Raji (cell line): ENCODE measurements around the gene ARMC3.

Experiments
- POLR2A ChIP-seq: IDR thresholded peaks from 2 replicates; pipeline ENCODE4 v1.6.1; 2011; ENCODE audit warnings: low read depth, low read length, control low read depth; ENCODE audit not compliant: insufficient read depth

The ARMC3 gene

DNA sequence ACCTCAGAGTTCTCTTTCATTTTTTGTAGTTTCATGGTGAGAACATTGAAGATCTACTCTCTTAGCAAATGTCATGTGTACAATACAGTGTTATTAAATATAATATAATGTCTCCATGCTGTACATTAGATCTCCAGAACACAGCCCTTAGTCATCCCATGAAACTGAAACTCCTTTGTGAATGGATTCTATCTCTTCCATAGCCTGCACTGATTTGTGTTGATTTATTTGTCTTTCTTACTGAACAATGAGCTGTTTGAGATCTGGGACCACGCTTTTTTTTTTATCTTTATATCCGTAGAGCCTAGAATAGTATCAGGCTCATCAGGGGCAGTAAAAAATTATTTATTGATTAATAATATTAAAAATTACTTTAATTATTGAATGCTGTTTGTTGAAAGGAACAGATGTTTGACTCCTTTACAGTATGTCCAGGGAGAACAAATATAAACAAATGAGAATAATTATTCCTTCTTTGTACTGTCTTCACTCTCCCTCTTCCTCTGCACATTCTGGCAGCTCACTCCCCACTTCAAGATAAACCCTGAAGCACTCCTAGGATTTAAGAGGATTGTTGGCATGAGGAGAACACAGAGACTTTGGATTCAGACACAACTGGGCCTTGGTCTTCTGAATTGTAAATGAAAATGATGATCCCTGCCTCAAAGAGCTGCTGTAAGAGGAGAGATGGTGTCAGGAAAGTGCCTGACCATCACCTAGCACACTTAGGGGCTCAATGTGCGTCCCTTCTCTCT is 85.9 kb downstream of the ARMC3 start:
- TF ChIP-seq POLR2A = no peak

DNA sequence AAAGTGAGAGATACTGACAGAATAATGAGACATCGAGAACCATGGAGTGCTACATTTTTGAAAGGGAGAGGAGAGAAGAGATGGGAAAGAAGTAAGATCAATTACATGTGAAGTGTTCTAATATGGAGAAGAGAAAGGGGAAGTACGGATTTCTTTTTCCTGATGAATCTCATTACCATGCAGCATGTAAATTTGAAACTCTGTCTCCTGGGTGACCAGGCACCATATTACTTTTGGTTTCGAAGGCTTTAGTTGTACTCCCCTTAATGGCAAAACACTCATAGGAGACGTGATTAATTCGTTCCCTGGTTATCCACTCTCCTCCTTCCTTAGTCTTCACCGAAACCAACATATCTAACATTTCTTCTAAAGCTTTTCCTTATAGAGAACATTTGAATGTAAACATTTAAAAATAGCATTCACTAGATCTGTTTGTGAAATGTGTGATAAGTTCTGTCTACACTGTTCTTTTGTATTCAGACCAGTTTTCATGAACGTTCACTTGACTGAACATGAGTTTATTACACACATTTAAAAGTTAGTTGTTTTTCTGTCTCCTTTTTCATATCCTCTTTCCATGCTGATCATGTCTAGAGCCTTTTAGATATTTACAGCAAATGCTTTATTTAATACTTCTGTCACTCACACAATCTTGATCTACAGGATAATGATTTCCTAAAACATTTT is 87.3 kb downstream of the ARMC3 start:
- no peak for TF ChIP-seq POLR2A

DNA sequence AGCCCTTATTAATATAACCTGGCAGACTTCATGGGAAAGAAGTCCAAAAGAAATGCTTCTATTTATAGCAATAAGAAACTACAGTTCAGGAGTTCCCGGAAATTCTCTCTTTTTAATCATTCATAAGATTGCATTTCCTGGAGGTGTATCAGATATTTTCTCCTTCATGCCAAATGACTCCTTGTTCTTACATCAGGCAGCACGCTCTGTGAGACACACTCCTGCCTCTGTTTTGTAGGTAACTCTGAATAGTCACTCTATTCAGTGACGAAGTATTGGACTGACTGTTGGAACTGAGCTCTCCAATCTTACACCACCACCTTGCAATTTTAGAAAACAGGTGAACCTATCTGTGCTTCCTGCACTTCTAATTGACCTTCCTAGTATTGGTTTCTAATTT is 88.8 kb downstream of the ARMC3 start:
- TF ChIP-seq POLR2A = no peak

DNA sequence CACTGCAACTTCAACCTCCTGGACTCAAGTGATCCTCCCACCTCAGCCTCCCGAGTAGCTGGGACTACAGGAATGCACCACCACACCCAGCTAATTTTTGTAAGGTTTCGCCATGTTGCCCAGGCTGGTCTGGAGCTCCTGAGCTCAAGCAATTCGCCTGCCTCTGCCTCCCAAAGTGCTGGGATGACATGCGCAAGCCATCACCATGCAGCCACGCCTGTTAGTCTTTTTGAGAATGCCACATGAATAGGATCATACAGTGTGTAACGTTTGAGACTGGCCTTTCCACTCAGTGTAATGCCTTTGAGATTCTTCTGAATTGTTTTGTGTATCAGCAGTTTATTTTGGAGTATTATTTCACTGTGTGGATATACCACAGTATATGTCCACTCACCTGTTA is 91.8 kb downstream of the ARMC3 start:
- no peak for TF ChIP-seq POLR2A

DNA sequence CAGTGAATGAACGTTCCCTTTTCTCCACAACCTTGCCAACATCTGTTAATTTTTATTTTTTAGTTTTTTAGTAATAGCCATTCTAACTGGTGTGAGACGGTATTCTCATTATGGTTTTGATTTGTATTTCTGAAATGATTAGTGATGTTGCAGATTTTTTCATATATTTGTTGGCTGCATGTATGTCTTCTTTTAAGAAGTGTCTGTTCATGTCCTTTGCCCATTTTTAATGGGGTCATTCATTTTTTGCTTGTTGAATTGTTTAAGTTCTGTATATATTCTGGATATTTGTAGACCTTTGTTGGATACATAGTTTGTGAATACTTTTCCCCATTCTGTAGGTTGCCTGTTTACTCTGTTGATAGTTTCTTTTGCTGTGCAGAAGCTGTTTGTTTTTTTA is 93.6 kb downstream of the ARMC3 start:
- TF ChIP-seq POLR2A = no peak

DNA sequence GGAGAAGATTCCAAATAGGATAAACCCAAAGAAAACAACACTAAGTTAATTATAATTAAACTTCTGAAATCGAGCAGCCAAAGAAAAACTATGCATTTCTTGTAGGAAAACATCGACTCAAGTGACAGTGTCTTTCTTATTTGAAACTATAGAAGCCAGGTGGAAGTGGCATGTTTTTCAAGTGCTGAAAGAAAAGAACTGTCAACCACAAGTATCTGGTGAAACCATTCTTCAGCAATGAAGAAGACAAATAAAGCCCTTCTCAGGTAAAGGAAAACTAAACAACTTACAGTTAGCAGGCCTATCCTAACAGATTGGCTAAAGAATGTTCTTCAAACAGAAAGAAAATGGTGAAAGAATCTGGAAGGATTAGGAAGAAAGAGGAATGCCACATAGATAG is 96.1 kb downstream of the ARMC3 start:
- no peak for TF ChIP-seq POLR2A

DNA sequence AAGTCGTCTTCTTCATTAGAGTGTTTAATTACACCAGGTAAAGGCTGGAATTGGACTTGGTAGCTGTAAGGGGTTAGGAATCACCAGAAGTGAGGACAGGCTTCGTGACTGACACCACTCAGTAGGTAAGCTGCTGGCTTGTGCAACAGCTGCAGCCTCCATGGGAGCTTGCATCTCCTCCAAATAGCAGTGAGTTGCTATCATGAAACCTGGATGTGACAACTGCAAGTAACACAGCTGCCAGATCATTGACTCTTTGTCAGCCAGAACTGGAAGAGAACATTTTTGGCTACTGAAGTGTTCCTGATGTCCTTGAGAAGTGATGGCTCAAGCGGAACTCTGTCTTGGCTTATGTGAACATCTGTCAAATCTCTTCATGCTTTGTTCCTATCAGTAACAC is 103.5 kb downstream of the ARMC3 start:
- TF ChIP-seq POLR2A = no peak

DNA sequence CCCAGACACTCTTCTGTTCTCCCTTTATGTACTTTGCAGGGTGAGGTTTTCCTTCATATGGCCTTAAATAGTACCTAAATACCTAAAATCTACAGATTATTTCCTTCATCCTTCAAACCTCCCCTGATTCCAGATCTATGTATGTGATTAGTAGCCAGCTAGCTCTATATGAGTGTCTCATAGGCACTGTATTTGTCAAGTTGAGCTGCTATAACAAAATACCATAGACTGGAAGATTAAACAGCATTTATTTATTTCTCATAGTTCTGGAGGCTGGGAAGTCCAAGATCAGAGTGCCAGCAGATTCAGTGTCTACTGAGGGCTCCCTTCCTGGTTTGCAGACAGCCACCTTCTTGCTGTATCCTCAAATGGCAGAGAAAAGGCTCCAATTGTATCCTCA is 106.9 kb downstream of the ARMC3 start:
- TF ChIP-seq POLR2A = no peak

DNA sequence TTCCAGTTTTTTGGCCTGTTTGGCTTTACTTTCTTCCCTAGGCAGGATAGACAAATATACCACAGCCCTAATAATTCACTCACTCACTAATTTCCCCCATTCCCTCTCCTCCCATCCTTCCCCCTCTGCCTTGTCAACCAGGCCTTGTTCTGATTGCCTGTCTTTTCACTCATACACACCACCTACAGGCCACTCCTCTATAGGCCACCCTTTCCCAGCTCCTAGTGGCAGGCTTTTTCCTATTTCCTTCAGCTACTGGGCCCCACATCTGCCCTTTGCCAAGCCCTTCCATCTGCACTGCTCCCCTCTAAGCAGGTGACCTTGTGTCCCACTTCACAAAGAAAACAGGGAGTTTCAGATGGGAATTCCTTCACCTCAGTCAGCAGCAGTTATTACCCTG is 107.7 kb downstream of the ARMC3 start:
- no peak for TF ChIP-seq POLR2A

DNA sequence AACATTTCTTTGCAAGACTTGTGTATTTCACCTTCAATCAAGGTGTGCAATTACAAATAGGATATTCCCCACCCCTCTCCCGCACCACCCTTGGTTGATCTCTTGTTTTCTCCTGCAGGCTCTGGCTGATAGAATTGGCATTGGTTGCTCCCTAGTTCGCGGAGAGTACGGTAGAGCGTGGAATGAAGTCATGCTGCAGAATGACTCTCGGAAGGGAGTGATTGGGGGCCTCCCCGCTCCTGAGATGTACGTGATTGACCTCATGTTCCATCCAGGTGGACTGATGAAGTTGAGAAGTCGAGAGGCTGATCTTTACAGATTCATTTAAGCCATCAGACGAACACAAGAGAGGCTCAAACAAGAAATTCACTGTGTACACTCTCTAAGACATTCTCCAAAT is 109.3 kb downstream of the ARMC3 start:
- TF ChIP-seq POLR2A = no peak

DNA sequence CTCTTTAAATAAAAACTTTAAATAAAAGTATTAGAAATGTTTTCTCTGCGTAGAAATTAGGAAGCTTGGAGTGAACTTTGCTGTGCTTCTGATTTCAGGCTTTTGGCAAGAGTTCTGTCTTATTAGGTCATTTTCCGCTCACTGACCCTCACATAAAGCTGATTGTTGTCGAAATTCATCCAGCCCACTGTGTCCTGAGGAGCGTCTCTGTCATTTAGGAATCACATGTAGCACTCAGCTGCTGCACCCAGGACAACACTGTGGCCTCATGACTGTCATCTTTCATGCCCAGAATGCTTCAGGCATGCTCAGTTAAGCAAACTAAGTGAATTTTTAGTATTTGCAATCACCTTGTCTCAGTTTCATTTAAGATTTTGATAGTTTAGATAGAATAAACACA is 109.7 kb downstream of the ARMC3 start:
- TF ChIP-seq POLR2A = no peak

DNA sequence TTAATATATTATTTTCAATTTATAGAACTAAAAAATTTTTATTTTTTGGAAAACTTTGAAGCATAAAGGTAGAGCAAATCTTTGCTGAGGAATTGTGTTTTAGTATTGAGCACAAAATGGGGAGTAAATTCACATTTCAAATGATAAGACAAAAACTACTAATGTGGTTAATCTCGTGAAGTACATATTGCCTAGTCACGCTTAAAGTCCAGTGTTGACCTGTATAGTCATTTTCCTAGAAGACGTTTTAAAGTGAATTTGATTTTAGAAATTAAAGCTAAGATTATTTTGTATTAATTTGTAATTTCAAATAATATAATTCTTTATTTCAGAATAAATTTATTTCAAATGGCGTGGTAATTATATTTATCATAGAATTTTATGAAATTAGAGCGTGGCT is 110.3 kb downstream of the ARMC3 start:
- TF ChIP-seq POLR2A = no peak

DNA sequence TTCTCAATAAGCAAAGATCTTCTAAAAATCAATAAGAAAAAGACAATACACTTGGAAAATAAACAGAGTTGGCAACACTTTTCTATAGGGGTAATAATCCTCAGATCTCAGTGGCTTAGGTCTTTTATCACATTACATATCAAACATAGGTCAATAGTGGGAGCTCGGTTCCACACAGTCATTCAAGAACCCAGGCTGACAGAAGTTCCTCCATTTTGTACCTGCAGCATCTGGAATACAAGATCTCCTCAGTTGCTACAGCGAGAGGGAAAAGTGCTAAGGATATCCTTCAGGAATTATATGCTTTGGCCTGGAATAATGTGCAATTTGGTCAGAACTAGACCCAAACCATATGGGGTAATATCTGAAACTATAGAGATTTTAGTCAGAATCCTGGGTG is 112.1 kb downstream of the ARMC3 start:
- no peak for TF ChIP-seq POLR2A

DNA sequence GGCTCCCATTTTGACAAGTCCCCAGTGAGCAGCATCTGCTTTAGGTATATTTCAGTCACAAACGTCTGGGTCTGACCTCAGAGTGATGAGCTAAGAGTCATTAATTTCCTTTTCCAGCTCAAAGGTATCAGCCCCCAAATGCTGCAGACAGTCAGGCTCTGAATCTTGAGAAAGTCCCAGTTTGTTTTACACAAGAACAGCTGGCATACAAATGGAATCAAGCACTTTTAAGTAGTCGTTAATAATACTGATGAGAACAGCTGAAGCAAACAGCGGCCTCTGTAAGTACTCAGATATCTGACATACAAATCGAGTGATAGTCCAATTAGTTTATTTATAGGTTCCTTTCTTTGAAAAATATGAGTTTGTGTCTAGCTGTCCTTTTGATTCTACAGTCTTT is 118.2 kb downstream of the ARMC3 start:
- TF ChIP-seq POLR2A = no peak

DNA sequence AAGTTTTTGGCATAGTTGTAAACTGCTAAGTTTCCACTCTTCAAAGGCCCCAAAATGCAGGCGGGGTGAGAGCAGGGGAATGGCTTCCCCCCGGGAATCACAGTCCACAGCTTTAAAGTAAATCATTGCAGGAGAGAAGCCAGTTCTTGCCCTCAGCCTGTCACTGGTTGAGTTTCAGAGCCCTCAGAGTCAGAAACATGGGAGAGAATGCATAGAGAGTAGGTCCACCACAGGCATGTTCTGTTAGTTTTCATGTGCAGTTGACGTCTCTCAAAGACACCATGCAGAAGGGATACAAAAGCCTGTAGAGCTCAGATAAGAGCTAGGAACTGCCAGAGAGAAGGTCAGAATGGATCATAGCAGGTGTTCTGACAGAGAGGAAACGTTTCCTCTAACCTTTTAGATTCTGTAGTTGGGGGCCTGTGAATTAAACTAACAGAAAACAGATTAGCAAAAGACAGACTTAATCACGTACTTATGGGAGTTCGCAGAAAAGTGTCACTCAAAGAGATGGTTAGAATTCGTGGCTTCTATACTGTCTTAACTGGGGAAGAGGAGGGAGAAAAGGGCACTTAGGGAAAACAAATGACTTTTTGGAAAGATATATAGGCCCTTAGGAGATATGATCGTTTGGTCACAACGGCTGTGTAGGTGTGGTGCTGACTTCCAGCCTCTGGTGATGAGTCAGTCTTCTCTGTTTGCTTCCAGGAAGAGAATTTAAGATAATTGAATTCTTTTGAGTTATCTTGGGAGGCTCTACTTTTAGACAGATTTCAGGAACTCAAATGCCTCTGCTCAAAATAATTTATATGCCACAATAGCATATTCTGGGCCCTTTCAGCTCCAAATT is 119.6 kb downstream of the ARMC3 start:
- TF ChIP-seq POLR2A = no peak

DNA sequence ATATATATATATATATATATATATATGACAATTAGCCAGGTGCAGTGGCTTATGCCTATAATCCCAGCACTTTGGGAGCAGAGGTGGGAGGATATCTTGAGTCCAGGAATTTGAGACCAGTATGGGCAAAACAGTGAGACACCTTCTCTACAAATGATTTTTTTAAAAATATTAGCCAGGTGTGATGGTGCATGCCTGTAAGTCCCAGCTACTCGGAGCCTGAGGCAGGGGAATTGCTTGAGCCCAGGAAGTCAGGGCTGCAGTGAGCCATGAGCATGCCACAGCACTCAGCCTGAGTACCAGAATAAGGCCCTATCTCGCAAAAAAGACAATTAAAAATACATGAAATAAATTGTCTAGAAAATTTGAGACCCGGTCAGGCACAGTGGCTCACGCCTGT is 120.3 kb downstream of the ARMC3 start:
- no peak for TF ChIP-seq POLR2A

DNA sequence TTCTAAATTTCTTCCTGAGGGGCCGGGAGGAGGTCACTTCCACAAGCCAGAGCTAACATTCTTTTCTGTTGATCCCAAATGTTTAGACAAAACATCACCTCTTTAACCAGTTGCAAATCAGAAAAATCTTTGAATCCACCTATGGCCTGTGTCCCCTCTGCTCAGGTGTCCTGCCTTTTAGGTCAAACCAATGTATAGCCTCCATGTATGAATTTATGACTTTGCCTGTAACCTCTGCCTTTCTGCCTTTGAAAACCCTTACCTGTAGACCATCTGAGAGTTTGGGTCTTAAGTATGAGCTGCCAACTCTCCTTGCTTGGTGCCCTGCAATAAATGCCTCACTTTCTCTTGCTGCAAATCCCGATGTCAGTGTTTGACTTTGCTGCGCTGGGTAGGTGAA is 123.4 kb downstream of the ARMC3 start:
- TF ChIP-seq POLR2A = no peak

DNA sequence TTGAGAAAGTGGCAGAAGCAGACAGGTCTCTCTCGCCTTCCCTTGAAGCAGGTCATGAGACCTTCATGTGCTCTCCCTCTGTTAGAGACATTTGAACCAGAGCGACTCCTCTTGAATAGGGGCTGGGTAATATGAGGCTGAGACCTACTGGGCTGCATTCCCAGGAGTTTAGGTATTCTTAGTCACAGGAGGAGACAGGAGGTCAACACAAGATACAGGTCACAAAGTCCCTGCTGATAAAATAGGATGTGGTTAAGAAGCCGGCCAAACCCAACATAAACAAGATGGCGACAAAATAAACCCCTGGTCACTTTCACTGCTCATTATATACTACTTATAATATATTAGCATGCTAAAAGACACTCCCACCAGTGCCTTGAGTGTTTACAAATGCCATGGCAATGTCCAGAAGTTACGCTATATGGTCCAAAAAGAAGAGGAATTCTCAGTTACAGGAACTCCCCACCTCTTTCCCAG is 124.0 kb downstream of the ARMC3 start:
- TF ChIP-seq POLR2A = no peak
